Subcutaneous preadipocyte (primary cell): ENCODE data around the gene GREM2. TPM values are rescaled to one million over a fixed set of nuclear protein-coding genes. Genes with fewer than 3 reads are reported as not detected.

Experiments
- small RNA-seq: library from RNA; depleted of rRNA; stranded (forward); fragments of <200 nt; gene quantifications from one replicate; pipeline ENCODE3, GENCODE V24; 2012
- total RNA-seq: library from RNA; depleted of rRNA; stranded (reverse); fragments of >200 nt; gene quantifications from 2 replicates; pipeline ENCODE4 v1.2.3, GENCODE V29; 2012

Gene GREM2
- 4.8 and 8.6 TPM in 2 replicates for total RNA-seq

DNA sequence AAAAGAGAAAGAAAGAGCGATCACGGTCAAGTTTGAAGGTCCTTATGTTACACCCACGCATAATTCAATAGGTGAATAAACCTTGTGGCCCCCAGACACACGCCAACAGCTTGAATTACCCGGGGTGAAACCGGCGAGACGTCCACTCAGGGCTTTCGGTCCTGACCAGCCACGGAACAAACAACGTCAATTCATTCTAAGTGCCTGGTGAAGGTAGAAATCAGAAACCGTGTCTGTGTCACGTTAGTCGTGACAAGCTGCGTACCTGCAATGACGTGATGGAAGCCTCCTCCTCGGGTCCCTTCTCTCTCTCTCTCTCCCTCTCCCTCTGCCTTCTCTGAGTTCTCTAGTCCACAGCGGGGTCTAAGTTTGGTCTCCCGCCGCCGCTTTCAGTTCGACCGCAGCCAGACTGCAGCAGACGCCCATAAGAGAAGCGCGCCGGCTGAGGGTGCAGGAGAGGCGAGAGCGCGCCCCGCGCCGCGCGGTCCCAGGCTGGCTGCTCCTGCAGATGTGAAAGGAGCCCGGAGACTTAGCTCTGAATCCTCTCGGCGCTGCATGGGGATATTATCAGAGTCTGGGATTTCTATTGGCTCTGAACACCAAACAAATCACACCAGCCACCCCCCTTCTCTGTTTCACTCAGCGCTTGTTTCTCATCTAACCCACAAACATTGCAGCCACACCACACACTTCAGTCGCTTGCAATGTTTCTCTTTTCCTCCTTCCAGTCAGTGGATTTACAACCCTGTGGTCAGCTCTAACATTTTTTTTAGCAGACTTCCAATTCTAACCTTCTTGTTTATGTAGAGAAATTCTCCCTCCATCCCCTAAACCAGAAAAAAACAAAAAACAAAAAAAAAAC lies at the start of gene GREM2:
Gene GREM2 (minus strand): TSS at position 537 of the 862 bp plus-strand sequence. CDS start 118,680 bp downstream, outside the sequence.

Small RNA genes lying within 50 kb of the gene (small RNA-seq; reads per million reads assigned to genes)
- not detected for gene RNU5F-8P
